Measurements from ENCODE around the gene LYSET. TPM values are rescaled to one million over a fixed set of nuclear protein-coding genes. Genes with fewer than 3 reads are reported as not detected.
"Not testable (repeated sequence)": the region's sequence is repeated elsewhere in the genome, so short reads cannot be mapped to it uniquely, and the experiment has no call there.

LYSET gene
- total and polyA plus RNA-seq, 2 donors (not counting 3 experiments of a cell fraction or from before 2014, with no cell fraction given), result 14.3 to 18.4 TPM

DNA sequence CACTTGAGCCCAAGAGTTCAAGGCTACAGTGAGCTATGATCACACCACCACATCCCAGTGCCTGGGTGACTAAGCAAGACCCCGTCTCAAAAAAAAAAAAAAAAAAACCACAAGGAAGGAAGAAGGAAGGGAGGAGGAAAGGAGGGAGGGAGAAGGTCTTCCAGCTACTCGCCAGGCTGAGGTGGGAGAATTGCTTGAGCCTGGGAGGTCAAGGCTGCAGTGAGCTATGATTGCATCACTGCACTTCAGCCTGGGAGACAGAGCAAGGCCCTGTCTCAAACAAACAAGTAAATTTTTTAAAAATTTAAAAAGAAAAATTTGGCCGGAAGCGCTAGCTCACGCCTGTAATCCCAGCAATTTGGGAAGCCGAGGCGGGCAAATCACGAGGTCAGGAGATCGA lies 16.5 kb upstream of the LYSET start:
- H4K20me1 ChIP-seq (replicated peaks; ENCODE audit: control insufficient read depth, extremely low read depth, insufficient read depth, low read length); H3K27me3 ChIP-seq (ENCODE audit: control insufficient read depth in 2 of 2, insufficient read depth in 2 of 2, low read length in 2 of 2); H3K9ac ChIP-seq (replicated peaks; ENCODE audit: extremely low read depth, insufficient read depth, low read length); intact Hi-C loops (cut with micrococcal nuclease); H3K27ac ChIP-seq (ENCODE audit: insufficient read depth, low read depth, low read length); FAIRE-seq; H2AFZ ChIP-seq (ENCODE audit: low read depth, low read length); H3K4me2 ChIP-seq (ENCODE audit: insufficient read depth, low read length); H3K4me1 ChIP-seq (ENCODE audit: control insufficient read depth, extremely low read depth, insufficient read depth, low read length); DNase-seq (ENCODE audit: low read depth, low spot score); H3K9me3 ChIP-seq (replicated peaks; ENCODE audit: control insufficient read depth, insufficient read depth, low read length); POLR2A ChIA-PET; H3K36me3 ChIP-seq (ENCODE audit: control insufficient read depth in 2 of 2, extremely low read depth in 1 of 2, insufficient read depth in 2 of 2, low read length in 2 of 2); H3K9me1 ChIP-seq (replicated peaks; ENCODE audit: control insufficient read depth, extremely low read depth, insufficient read depth, low read length); BruUV-seq (replicated peaks); dilution Hi-C loops (cut with MboI; ENCODE audit: extremely low pct_ligation_motif_present, low sequenced_read_pairs); H3K79me2 ChIP-seq (ENCODE audit: control insufficient read depth, insufficient read depth, low read length); H3K4me3 ChIP-seq (replicated peaks in 1 of 3; ENCODE audit: insufficient read depth in 1 of 3, low read depth in 1 of 3, low read length in 3 of 3): not testable (repeated sequence)
- CTCF ChIA-PET, result interaction anchor here (1.2 to 1.9 kb wide), 3 partner anchors 10 to 55 kb away, joined by 3 to 7 read pairs (median 7); no protein-coding TSS in a partner anchor

DNA sequence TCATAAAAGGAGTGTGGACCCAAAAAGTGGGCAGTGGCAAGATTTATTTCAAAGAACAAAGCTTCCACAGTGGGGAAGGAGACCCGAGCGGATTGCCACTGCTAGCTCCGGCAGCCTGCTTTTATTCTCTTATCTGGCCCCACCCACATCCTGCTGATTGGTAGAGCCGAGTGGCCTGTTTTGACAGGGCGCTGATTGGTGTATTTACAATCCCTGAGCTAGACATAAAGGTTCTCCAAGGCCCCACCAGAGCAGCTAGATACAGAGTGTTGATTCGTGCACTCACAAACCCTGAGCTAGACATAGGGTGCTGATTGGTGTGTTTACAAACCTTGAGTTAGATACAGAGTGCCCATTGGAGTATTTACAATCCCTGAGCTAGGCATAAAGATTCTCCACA lies 15.5 kb upstream of the LYSET start:
- H3K27me3 ChIP-seq (ENCODE audit: control insufficient read depth in 2 of 2, insufficient read depth in 2 of 2, low read length in 2 of 2); H3K4me3 ChIP-seq (replicated peaks in 1 of 3; ENCODE audit: insufficient read depth in 1 of 3, low read depth in 1 of 3, low read length in 3 of 3); POLR2A ChIA-PET; H3K9me1 ChIP-seq (replicated peaks; ENCODE audit: control insufficient read depth, extremely low read depth, insufficient read depth, low read length); dilution Hi-C loops (cut with MboI; ENCODE audit: extremely low pct_ligation_motif_present, low sequenced_read_pairs); H3K4me1 ChIP-seq (ENCODE audit: control insufficient read depth, extremely low read depth, insufficient read depth, low read length); H3K27ac ChIP-seq (ENCODE audit: insufficient read depth, low read depth, low read length); H3K4me2 ChIP-seq (ENCODE audit: insufficient read depth, low read length); H4K20me1 ChIP-seq (replicated peaks; ENCODE audit: control insufficient read depth, extremely low read depth, insufficient read depth, low read length); H3K79me2 ChIP-seq (ENCODE audit: control insufficient read depth, insufficient read depth, low read length); H3K9ac ChIP-seq (replicated peaks; ENCODE audit: extremely low read depth, insufficient read depth, low read length); H3K36me3 ChIP-seq (ENCODE audit: control insufficient read depth in 2 of 2, extremely low read depth in 1 of 2, insufficient read depth in 2 of 2, low read length in 2 of 2); intact Hi-C loops (cut with micrococcal nuclease); H2AFZ ChIP-seq (ENCODE audit: low read depth, low read length); BruUV-seq (replicated peaks); H3K9me3 ChIP-seq (replicated peaks; ENCODE audit: control insufficient read depth, insufficient read depth, low read length); DNase-seq (ENCODE audit: low read depth, low spot score); FAIRE-seq: not testable (repeated sequence)
- CTCF ChIA-PET, result interaction anchor here (1.1 to 1.9 kb wide), 4 partner anchors 9 to 56 kb away, joined by 5 to 7 read pairs (median 6); partner anchors contain the start of genes LYSET and MOAP1

GRCh38 chr14:93170141-93170540 lies 15.0 kb upstream of the LYSET start:
- BruUV-seq (replicated peaks); H3K4me3 ChIP-seq (replicated peaks in 1 of 3; ENCODE audit: insufficient read depth in 1 of 3, low read depth in 1 of 3, low read length in 3 of 3); H3K4me1 ChIP-seq (ENCODE audit: control insufficient read depth, extremely low read depth, insufficient read depth, low read length); H4K20me1 ChIP-seq (replicated peaks; ENCODE audit: control insufficient read depth, extremely low read depth, insufficient read depth, low read length); POLR2A ChIA-PET; H3K79me2 ChIP-seq (ENCODE audit: control insufficient read depth, insufficient read depth, low read length); FAIRE-seq; intact Hi-C loops (cut with micrococcal nuclease); dilution Hi-C loops (cut with MboI; ENCODE audit: extremely low pct_ligation_motif_present, low sequenced_read_pairs); H2AFZ ChIP-seq (ENCODE audit: low read depth, low read length); H3K27me3 ChIP-seq (ENCODE audit: control insufficient read depth in 2 of 2, insufficient read depth in 2 of 2, low read length in 2 of 2); H3K36me3 ChIP-seq (ENCODE audit: control insufficient read depth in 2 of 2, extremely low read depth in 1 of 2, insufficient read depth in 2 of 2, low read length in 2 of 2); DNase-seq (ENCODE audit: low read depth, low spot score); H3K9me3 ChIP-seq (replicated peaks; ENCODE audit: control insufficient read depth, insufficient read depth, low read length); H3K9me1 ChIP-seq (replicated peaks; ENCODE audit: control insufficient read depth, extremely low read depth, insufficient read depth, low read length); H3K9ac ChIP-seq (replicated peaks; ENCODE audit: extremely low read depth, insufficient read depth, low read length); H3K27ac ChIP-seq (ENCODE audit: insufficient read depth, low read depth, low read length); H3K4me2 ChIP-seq (ENCODE audit: insufficient read depth, low read length): not testable (repeated sequence)
- CTCF ChIA-PET, result interaction anchor here (1.1 to 1.9 kb wide), 3 partner anchors 9 to 15 kb away, joined by 5 to 7 read pairs (median 5); partner anchors contain the start of genes LYSET and MOAP1
